Stimulated activated CD4-positive, alpha-beta T cell treated with anti-CD3 and anti-CD28 coated beads, Interleukin-15, amount 100 ng/mL, for 48 hours (primary cell): ENCODE results near the gene LRRC7.

Source experiments
- DNase-seq, 2 donors: peaks; one replicate each; pipeline ENCODE4 v3.0.0-alpha.2; 2020; ENCODE audit warnings: low read depth in 2 of 2

The LRRC7 gene

GRCh38 chr1:69776555-69776954 lies 208.8 kb downstream of the LRRC7 start:
- DNase-seq = no peak

GRCh38 chr1:69777423-69777822 lies 209.7 kb downstream of the LRRC7 start:
- no peak for DNase-seq

GRCh38 chr1:69777971-69778370 lies 210.2 kb downstream of the LRRC7 start:
- no peak for DNase-seq

GRCh38 chr1:69787151-69787550 lies 219.4 kb downstream of the LRRC7 start:
- DNase-seq = no peak

- DNase-seq = no peak
Observed at GRCh38 chr1:69791311-69791710, 223.6 kb downstream of the LRRC7 start.

GRCh38 chr1:69794831-69795230 lies 227.1 kb downstream of the LRRC7 start:
- DNase-seq = no peak

GRCh38 chr1:69814926-69815325 lies 247.2 kb downstream of the LRRC7 start:
- DNase-seq = no peak

- no peak for DNase-seq
Observed at GRCh38 chr1:69824932-69825331, 257.2 kb downstream of the LRRC7 start.

- DNase-seq = no peak
Observed at GRCh38 chr1:69827732-69828131, 260.0 kb downstream of the LRRC7 start.

GRCh38 chr1:69833536-69833935 lies 265.8 kb downstream of the LRRC7 start:
- no peak for DNase-seq

- no peak for DNase-seq
Observed at GRCh38 chr1:69834336-69834735, 266.6 kb downstream of the LRRC7 start.

- DNase-seq = no peak
Observed at GRCh38 chr1:69835955-69836354, 268.2 kb downstream of the LRRC7 start.

GRCh38 chr1:69836971-69837636 lies 269.4 kb downstream of the LRRC7 start:
- DNase-seq = no peak

GRCh38 chr1:69842326-69842725 lies 274.6 kb downstream of the LRRC7 start:
- DNase-seq = no peak

- DNase-seq = no peak
Observed at GRCh38 chr1:69845655-69846054, 277.9 kb downstream of the LRRC7 start.

GRCh38 chr1:69846267-69846666 lies 278.5 kb downstream of the LRRC7 start:
- DNase-seq = no peak

GRCh38 chr1:69847670-69848069 lies 279.9 kb downstream of the LRRC7 start:
- no peak for DNase-seq

- DNase-seq = no peak
Observed at GRCh38 chr1:69852151-69852550, 284.4 kb downstream of the LRRC7 start.

- DNase-seq = no peak
Observed at GRCh38 chr1:69852706-69853105, 285.0 kb downstream of the LRRC7 start.

- DNase-seq = no peak
Observed at GRCh38 chr1:69858534-69858933, 290.8 kb downstream of the LRRC7 start.

GRCh38 chr1:69861641-69862040 lies 293.9 kb downstream of the LRRC7 start:
- DNase-seq = no peak

GRCh38 chr1:69862906-69863305 lies 295.2 kb downstream of the LRRC7 start:
- no peak for DNase-seq

GRCh38 chr1:69863704-69864103 lies 296.0 kb downstream of the LRRC7 start:
- DNase-seq = no peak

- DNase-seq = no peak
Observed at GRCh38 chr1:69871412-69871811, 303.7 kb downstream of the LRRC7 start.
